CD4-positive, alpha-beta T cell (primary cell): ENCODE data around the gene RPP21. TPM values are rescaled to one million over a fixed set of nuclear protein-coding genes. Genes with fewer than 3 reads are reported as not detected.

Experiments used
- ATAC-seq: fragments of 200-7000 bp; cut with Tn5 transposase; one replicate; pipeline ENCODE4 v1.10.0; 2022; ENCODE audit warnings: mild to moderate bottlenecking; ENCODE audit not compliant: poor library complexity
- CTCF ChIA-PET: fragments of 350-600 bp; sonication (Branson Sonifier 250); formaldehyde crosslinking; loops from one replicate; lab custom pipeline; 2021; ENCODE audit warnings: antibody characterized with exemption, inconsistent platforms; lab: Charles Lee
- POLR2A ChIA-PET: fragments of 350-600 bp; sonication (Branson Sonifier 250); formaldehyde crosslinking; loops from one replicate; lab custom pipeline; 2021; ENCODE audit warnings: antibody characterized with exemption, inconsistent platforms; lab: Charles Lee
- DNase-seq, 14 experiments: peaks; one replicate each; pipeline ENCODE4 v3.0.0-alpha.2; 2013 to 2020; ENCODE audit warnings: mixed read lengths in 2 of 14
- H3K27ac ChIP-seq, 2 donors: one replicate each; pipeline versions ENCODE4 v1.5.1 to v1.7.0; 2013; ENCODE audit warnings: low read length in 2 of 2, low read depth in 1 of 2, mild to moderate bottlenecking in 1 of 2
- H3K27me3 ChIP-seq, 2 experiments: 1 replicate in 1 of 2; 2 replicates in 1 of 2; pipeline versions ENCODE4 v1.6.1 to v1.7.0; 2013; ENCODE audit warnings: low read length in 2 of 2, control low read depth in 1 of 2, mild to moderate bottlenecking in 1 of 2, moderate library complexity in 1 of 2; ENCODE audit not compliant: insufficient read depth in 2 of 2, control insufficient read depth in 1 of 2
- H3K36me3 ChIP-seq: one replicate; pipeline ENCODE4 v1.6.1; 2013; ENCODE audit warnings: low read length, control low read depth; ENCODE audit not compliant: insufficient read depth
- H3K4me1 ChIP-seq: one replicate; pipeline ENCODE4 v1.6.1; 2013; ENCODE audit warnings: low read length, control low read depth; ENCODE audit not compliant: insufficient read depth
- H3K4me3 ChIP-seq: one replicate; pipeline ENCODE4 v1.5.1; 2013; ENCODE audit warnings: mild to moderate bottlenecking, low read length, moderate library complexity
- H3K9me3 ChIP-seq, 2 experiments: 1 replicate in 1 of 2; 2 replicates in 1 of 2; pipeline versions ENCODE4 v1.6.1 to v1.7.0; 2013; ENCODE audit warnings: low read length in 2 of 2, mild to moderate bottlenecking in 2 of 2, control low read depth in 1 of 2, moderate library complexity in 1 of 2; ENCODE audit not compliant: control insufficient read depth in 1 of 2, insufficient read depth in 1 of 2
- H3K27ac Mint-ChIP-seq: one replicate; pipeline ENCODE4 v1.8.0; 2020; ENCODE audit warnings: mixed read lengths
- H3K27me3 Mint-ChIP-seq: one replicate; pipeline ENCODE4 v1.8.0; 2021; ENCODE audit warnings: mixed read lengths
- H3K36me3 Mint-ChIP-seq: one replicate; pipeline ENCODE4 v1.8.0; 2021; ENCODE audit warnings: low read depth, mixed read lengths
- H3K4me1 Mint-ChIP-seq: one replicate; pipeline ENCODE4 v1.8.0; 2021; ENCODE audit warnings: low read depth, mixed read lengths
- H3K4me3 Mint-ChIP-seq: one replicate; pipeline ENCODE4 v1.8.0; 2020; ENCODE audit warnings: mild to moderate bottlenecking, mixed read lengths
- H3K9me3 Mint-ChIP-seq: one replicate; pipeline ENCODE4 v1.8.0; 2020; ENCODE audit warnings: mixed read lengths
- intact Hi-C, 2 experiments: fragments of 100-400 bp; cut with DNase I in 1 of 2; cut with micrococcal nuclease in 1 of 2; formaldehyde crosslinking; loops; one replicate each; pipeline versions ENCODE4 v1.15.1 to v1.9.0; 2023 to 2025; cut with DNase I, micrococcal nuclease
- total RNA-seq, 174 experiments: library from RNA in 2 of 174; stranded (reverse) in 2 of 174; gene quantifications; one replicate each; pipeline ENCODE4 v1.2.3 and lab custom pipeline; 2021 to 2026
- TF ChIP-seq, protein P1 (sequence below): fragments of 200-600 bp; IDR thresholded peaks from one replicate; pipeline ENCODE4 v1.8.0; 2022; ENCODE audit warnings: antibody characterized with exemption, mild to moderate bottlenecking

Gene RPP21
- total RNA-seq, 2 experiments from 2014 or later, result 42.8 to 51.9 TPM

DNA sequence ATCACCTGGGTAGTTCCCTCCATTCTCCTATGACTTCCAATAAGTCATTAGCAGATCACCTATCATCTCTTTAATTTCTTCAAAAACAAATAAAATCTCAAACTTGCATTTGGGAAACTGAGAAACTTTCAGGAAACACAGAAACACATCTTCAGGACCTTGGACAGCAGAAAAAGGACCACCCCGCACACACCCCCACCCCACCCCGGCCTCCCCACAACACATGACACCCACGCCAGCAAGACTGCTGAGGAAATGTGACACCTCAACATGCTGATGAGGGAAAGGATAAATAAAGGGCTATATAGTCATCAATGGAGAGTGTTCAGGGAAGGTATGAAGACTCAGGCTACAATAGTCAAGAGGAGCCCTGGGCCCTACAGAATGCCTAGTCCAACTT, 33.9 kb upstream of the RPP21 start:
- ChIA-PET POLR2A (no interaction called here), CTCF (no interaction called here)
- Mint-ChIP-seq H3K36me3 (peaks cover 83% of the 10 kb centered on the region), H3K4me1 (peaks cover 70% of the 10 kb centered on the region), H3K27me3 (no peaks in the 10 kb centered on the region), H3K9me3 (no peaks in the 10 kb centered on the region), H3K27ac (no peak overlapping the region), H3K4me3 (no peak overlapping the region)
- Histone ChIP-seq H3K36me3 (peaks cover 67% of the 10 kb centered on the region), H3K9me3 (no peaks in the 10 kb centered on the region), H3K4me1 (no peaks in the 10 kb centered on the region), H3K27me3 (no peaks in the 10 kb centered on the region), H3K4me3 (no peak overlapping the region), H3K27ac (no peak overlapping the region)
- TF ChIP-seq, protein P1, sequence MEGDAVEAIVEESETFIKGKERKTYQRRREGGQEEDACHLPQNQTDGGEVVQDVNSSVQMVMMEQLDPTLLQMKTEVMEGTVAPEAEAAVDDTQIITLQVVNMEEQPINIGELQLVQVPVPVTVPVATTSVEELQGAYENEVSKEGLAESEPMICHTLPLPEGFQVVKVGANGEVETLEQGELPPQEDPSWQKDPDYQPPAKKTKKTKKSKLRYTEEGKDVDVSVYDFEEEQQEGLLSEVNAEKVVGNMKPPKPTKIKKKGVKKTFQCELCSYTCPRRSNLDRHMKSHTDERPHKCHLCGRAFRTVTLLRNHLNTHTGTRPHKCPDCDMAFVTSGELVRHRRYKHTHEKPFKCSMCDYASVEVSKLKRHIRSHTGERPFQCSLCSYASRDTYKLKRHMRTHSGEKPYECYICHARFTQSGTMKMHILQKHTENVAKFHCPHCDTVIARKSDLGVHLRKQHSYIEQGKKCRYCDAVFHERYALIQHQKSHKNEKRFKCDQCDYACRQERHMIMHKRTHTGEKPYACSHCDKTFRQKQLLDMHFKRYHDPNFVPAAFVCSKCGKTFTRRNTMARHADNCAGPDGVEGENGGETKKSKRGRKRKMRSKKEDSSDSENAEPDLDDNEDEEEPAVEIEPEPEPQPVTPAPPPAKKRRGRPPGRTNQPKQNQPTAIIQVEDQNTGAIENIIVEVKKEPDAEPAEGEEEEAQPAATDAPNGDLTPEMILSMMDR, result no peak
- intact Hi-C loops, result no loop called here
- no peak for ATAC-seq
- no peak for DNase-seq

DNA sequence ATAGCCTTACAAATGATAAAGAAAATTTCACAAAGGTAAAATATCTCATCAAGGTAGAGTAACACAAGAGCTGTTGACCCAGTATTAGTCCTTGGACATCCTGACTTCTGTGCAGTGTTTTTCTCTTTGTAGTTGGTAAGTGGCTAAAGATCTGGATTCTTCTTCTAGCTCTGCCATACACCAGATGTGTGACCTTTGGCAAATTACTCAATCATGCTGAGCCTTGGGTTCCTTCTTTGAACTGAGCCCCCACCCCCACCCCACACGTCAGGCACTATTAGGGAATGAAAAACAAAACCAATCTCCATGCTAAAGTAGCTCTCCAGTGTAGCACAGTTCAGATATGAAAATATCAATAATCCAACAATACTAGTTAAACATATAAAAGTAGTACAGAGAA, 33.3 kb upstream of the RPP21 start:
- peaks cover 83% of the 10 kb centered on the region for H3K36me3 Mint-ChIP-seq
- CTCF ChIA-PET, result no interaction called here
- H3K9me3 Mint-ChIP-seq, result no peaks in the 10 kb centered on the region
- intact Hi-C loops, result no loop called here
- H3K4me1 ChIP-seq, result no peaks in the 10 kb centered on the region
- H3K27me3 Mint-ChIP-seq, result no peaks in the 10 kb centered on the region
- H3K4me3 ChIP-seq, result no peak overlapping the region
- POLR2A ChIA-PET, result no interaction called here
- no peak overlapping the region for H3K27ac ChIP-seq
- H3K36me3 ChIP-seq, result peaks cover 65% of the 10 kb centered on the region
- H3K4me3 Mint-ChIP-seq, result no peak overlapping the region
- DNase-seq, result no peak
- no peak for ATAC-seq
- H3K27me3 ChIP-seq, result no peaks in the 10 kb centered on the region
- H3K4me1 Mint-ChIP-seq, result peaks cover 74% of the 10 kb centered on the region
- no peaks in the 10 kb centered on the region for H3K9me3 ChIP-seq
- TF ChIP-seq, protein P1, result no peak
- H3K27ac Mint-ChIP-seq, result no peak overlapping the region

DNA sequence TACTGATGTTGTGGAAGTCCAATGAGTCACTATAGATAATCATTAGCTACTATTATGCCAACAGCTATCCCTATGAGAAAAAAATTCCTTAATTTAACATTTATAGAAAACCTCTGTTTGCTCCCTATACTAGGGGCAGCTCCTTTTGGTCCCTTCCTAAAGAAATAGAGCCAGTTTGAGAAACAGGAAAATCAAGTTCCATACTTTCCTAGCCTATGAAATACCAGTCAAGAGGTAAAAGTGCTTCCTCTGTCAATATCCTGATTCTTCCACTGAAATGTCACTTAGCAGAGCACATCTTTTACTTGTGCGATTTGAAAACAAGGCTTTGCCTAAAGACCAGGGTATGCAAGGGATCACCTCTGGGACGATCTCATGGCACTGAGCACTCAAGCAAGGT, 32.7 kb upstream of the RPP21 start:
- Histone ChIP-seq H3K36me3 (peaks cover 59% of the 10 kb centered on the region), H3K9me3 (no peaks in the 10 kb centered on the region), H3K27ac (no peak overlapping the region), H3K4me3 (no peak overlapping the region), H3K27me3 (no peaks in the 10 kb centered on the region), H3K4me1 (peaks cover under 1% of the 10 kb centered on the region)
- Mint-ChIP-seq H3K36me3 (peaks cover 82% of the 10 kb centered on the region), H3K9me3 (no peaks in the 10 kb centered on the region), H3K27ac (no peak overlapping the region), H3K4me1 (peaks cover 73% of the 10 kb centered on the region), H3K27me3 (no peaks in the 10 kb centered on the region), H3K4me3 (no peak overlapping the region)
- DNase-seq (no peak), ATAC-seq (no peak)
- intact Hi-C loops, result no loop called here
- POLR2A ChIA-PET, result no interaction called here
- TF ChIP-seq, protein P1, result no peak
- CTCF ChIA-PET, result no interaction called here
